K562 (cell line): ENCODE measurements around the gene SLC38A10. TPM values are rescaled to one million over a fixed set of nuclear protein-coding genes. Genes with fewer than 3 reads are reported as not detected.
A peak's percentile ranks its signal among the peaks of the same experiment; 100 is the strongest.

ENCODE experiments used
- C11orf30 ChIP-seq: fragments of 450-650 bp; IDR thresholded peaks from 2 replicates; pipeline ENCODE4 v1.6.1; 2016; ENCODE audit warnings: low read depth, mild to moderate bottlenecking
- CBX1 ChIP-seq: sonication (generic); IDR thresholded peaks from 2 replicates; pipeline ENCODE4 v1.6.1; 2016; ENCODE audit warnings: antibody characterized with exemption, low read depth, mild to moderate bottlenecking
- CCNT2 ChIP-seq: IDR thresholded peaks from 2 replicates; pipeline ENCODE4 v1.6.1; 2011; ENCODE audit warnings: borderline replicate concordance, low read depth, mild to moderate bottlenecking, moderate library complexity, mixed read lengths, low read length; ENCODE audit not compliant: insufficient read length; ENCODE audit errors: extremely low read depth
- CEBPB ChIP-seq: fragments of 450-650 bp; IDR thresholded peaks from 2 replicates; pipeline ENCODE4 v1.6.1; 2016; ENCODE audit warnings: missing genetic modification characterization, missing compliant biosample characterization
- EP300 ChIP-seq: IDR thresholded peaks from 2 replicates; pipeline ENCODE4 v1.6.1; 2012; ENCODE audit warnings: low read length, improper control_type of control experiment
- EP400 ChIP-seq: fragments of 450-650 bp; IDR thresholded peaks from 2 replicates; pipeline ENCODE4 v1.6.1; 2017; ENCODE audit warnings: antibody characterized with exemption, mild to moderate bottlenecking, moderate library complexity
- HDAC1 ChIP-seq, 2 experiments: fragments of 450-650 bp; IDR thresholded peaks; 2 replicates each; pipeline ENCODE4 v1.6.1; 2016 to 2017; ENCODE audit warnings: inconsistent platforms in 1 of 2, mild to moderate bottlenecking in 1 of 2, moderate library complexity in 1 of 2
- HMBOX1 ChIP-seq: sonication (generic); IDR thresholded peaks from 2 replicates; pipeline ENCODE4 v1.6.1; 2016
- KLF16 ChIP-seq: IDR thresholded peaks from 2 replicates; pipeline ENCODE4 v1.6.1; 2016; ENCODE audit warnings: antibody characterized with exemption
- LEF1 ChIP-seq: fragments of 450-650 bp; IDR thresholded peaks from 2 replicates; pipeline ENCODE4 v1.6.1; 2016; ENCODE audit warnings: mild to moderate bottlenecking
- MEF2A ChIP-seq: IDR thresholded peaks from 2 replicates; pipeline ENCODE4 v1.6.1; 2011; ENCODE audit warnings: low read depth, mild to moderate bottlenecking, low read length, moderate library complexity; ENCODE audit not compliant: control insufficient read depth
- MXI1 ChIP-seq: IDR thresholded peaks from 2 replicates; pipeline ENCODE4 v1.6.1; 2011; ENCODE audit warnings: low read depth, mild to moderate bottlenecking, improper control_type of control experiment, low read length
- NEUROD1 ChIP-seq: fragments of 150-350 bp; IDR thresholded peaks from 2 replicates; pipeline ENCODE4 v1.6.1; 2014; ENCODE audit warnings: borderline replicate concordance, low read length, low read depth; ENCODE audit not compliant: partially characterized antibody
- RBM22 ChIP-seq: fragments of 200-400 bp; formaldehyde crosslinking; IDR thresholded peaks from 2 replicates; pipeline ENCODE4 v1.6.1; 2018; ENCODE audit warnings: low read length, low read depth; ENCODE audit not compliant: poor library complexity, severe bottlenecking
- SP1 ChIP-seq: sonication (generic); formaldehyde crosslinking; IDR thresholded peaks from 2 replicates; pipeline ENCODE4 v1.8.1; 2022; ENCODE audit warnings: mild to moderate bottlenecking, missing genetic modification reagents
- TCF7 ChIP-seq: sonication (generic); IDR thresholded peaks from 2 replicates; pipeline ENCODE4 v1.6.1; 2016; ENCODE audit warnings: antibody characterized with exemption, borderline replicate concordance
- XRCC5 ChIP-seq: fragments of 200-400 bp; formaldehyde crosslinking; IDR thresholded peaks from 2 replicates; pipeline ENCODE4 v1.6.1; 2017; ENCODE audit warnings: low read depth, mild to moderate bottlenecking, low read length
- ZBTB2 ChIP-seq: fragments of 450-650 bp; IDR thresholded peaks from 2 replicates; pipeline ENCODE4 v1.6.1; 2016; ENCODE audit warnings: antibody characterized with exemption
- ZNF764 ChIP-seq: fragments of 250-450 bp; sonication (Bioruptor Pico); IDR thresholded peaks from 2 replicates; pipeline ENCODE4 v1.4.0; 2020; ENCODE audit warnings: low read depth, mild to moderate bottlenecking, moderate library complexity
- polyA plus RNA-seq, 8 experiments: library from polyadenylated mRNA; depleted of rRNA in 4 of 8; stranded (reverse) in 5 of 8; unstranded in 3 of 8; fragments of >200 nt; fragmentation: Nextera tagmentation in 2 of 8; fragmentation: Illumina TruSeq in 1 of 8; extraction: Ambion mirVana in 2 of 8; extraction: Trizol in 1 of 8; gene quantifications; 2 replicates each; pipeline versions ENCODE4 v1.2.1 to v1.2.3, GENCODE V29; 2011 to 2014; ENCODE audit warnings: inconsistent platforms in 1 of 8, missing spikeins in 1 of 8
- total RNA-seq, 7 experiments: library from RNA; depleted of rRNA in 6 of 7; stranded (reverse); fragments of >200 nt in 6 of 7; fragmentation: Illumina TruSeq in 2 of 7; extraction: Trizol in 2 of 7; gene quantifications; 2 replicates each; pipeline versions ENCODE4 v1.2.1 to v1.2.3, GENCODE V29; 2011 to 2021; ENCODE audit warnings: low replicate concordance in 1 of 7
- TF ChIP-seq, protein P1 (sequence below): fragments of 450-650 bp; formaldehyde crosslinking; conservative IDR thresholded peaks from 2 replicates; pipeline ENCODE4 v1.4.0; 2022; ENCODE audit warnings: mild to moderate bottlenecking, missing genetic modification characterization
- TF ChIP-seq, protein P2 (sequence below): sonication (generic); formaldehyde crosslinking; IDR thresholded peaks from 2 replicates; pipeline ENCODE4 v1.8.1; 2022; ENCODE audit warnings: missing genetic modification reagents
- TF ChIP-seq, protein P3 (sequence below): fragments of 200-800 bp; sonication (Bioruptor generic); IDR thresholded peaks from 2 replicates; pipeline ENCODE4 v1.6.1; 2017; ENCODE audit warnings: missing genetic modification characterization, missing compliant biosample characterization

The SLC38A10 gene
- total and polyA plus RNA-seq, 9 of the 15 experiments (the other 6 are each of a cell fraction or from before 2014, with no cell fraction given), result 0.45 to 54.2 (median 13.8) TPM

- TF ChIP-seq TCF7 (0 out of 2 replicates have a peak, but pooled peaks have one; percentile 23), HDAC1 (IDR thresholded peaks at IDR 0.05) (peak in 1 of 2 experiments; percentile 79; a peak in 2 of 4 replicates), SP1 (CRISPR knock-in tag) (peak; percentile 37; the same call in 1 of the 2 replicates), NEUROD1 (no peak), CEBPB (no peak), ZBTB2 (peak; percentile 27; the same call in 1 of the 2 replicates), CBX1 (no peak), KLF16 (no peak), MXI1 (no peak), CCNT2 (peak; percentile 66), EP400 (peak; percentile 92), RBM22 (no peak), XRCC5 (no peak; the same call in 1 of the 2 replicates), C11orf30 (0 out of 2 replicates have a peak, but pooled peaks have one; percentile 33), LEF1 (no peak), EP300 (0 out of 2 replicates have a peak, but pooled peaks have one; percentile 14), MEF2A (no peak), HMBOX1 (no peak), ZNF764 (CRISPR knock-in tag) (no peak)
- TF ChIP-seq, protein P1, sequence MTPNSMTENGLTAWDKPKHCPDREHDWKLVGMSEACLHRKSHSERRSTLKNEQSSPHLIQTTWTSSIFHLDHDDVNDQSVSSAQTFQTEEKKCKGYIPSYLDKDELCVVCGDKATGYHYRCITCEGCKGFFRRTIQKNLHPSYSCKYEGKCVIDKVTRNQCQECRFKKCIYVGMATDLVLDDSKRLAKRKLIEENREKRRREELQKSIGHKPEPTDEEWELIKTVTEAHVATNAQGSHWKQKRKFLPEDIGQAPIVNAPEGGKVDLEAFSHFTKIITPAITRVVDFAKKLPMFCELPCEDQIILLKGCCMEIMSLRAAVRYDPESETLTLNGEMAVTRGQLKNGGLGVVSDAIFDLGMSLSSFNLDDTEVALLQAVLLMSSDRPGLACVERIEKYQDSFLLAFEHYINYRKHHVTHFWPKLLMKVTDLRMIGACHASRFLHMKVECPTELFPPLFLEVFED (CRISPR knock-in tag), result no peak
- TF ChIP-seq, protein P2, sequence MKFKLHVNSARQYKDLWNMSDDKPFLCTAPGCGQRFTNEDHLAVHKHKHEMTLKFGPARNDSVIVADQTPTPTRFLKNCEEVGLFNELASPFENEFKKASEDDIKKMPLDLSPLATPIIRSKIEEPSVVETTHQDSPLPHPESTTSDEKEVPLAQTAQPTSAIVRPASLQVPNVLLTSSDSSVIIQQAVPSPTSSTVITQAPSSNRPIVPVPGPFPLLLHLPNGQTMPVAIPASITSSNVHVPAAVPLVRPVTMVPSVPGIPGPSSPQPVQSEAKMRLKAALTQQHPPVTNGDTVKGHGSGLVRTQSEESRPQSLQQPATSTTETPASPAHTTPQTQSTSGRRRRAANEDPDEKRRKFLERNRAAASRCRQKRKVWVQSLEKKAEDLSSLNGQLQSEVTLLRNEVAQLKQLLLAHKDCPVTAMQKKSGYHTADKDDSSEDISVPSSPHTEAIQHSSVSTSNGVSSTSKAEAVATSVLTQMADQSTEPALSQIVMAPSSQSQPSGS, result no peak
- TF ChIP-seq, protein P3, sequence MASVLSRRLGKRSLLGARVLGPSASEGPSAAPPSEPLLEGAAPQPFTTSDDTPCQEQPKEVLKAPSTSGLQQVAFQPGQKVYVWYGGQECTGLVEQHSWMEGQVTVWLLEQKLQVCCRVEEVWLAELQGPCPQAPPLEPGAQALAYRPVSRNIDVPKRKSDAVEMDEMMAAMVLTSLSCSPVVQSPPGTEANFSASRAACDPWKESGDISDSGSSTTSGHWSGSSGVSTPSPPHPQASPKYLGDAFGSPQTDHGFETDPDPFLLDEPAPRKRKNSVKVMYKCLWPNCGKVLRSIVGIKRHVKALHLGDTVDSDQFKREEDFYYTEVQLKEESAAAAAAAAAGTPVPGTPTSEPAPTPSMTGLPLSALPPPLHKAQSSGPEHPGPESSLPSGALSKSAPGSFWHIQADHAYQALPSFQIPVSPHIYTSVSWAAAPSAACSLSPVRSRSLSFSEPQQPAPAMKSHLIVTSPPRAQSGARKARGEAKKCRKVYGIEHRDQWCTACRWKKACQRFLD (CRISPR knock-in tag), result no peak
These were observed at the start of gene SLC38A10 (continued) for GRCh38 chr17:81295031-81295675.
